Trophoblast cell (in vitro differentiated cells and primary cell): ENCODE results near the gene CDC42EP3.

ENCODE experiments used
- DNase-seq, 2 donors: peaks; one replicate each; pipeline ENCODE4 v3.0.0-alpha.2; 2016
- H2AFZ ChIP-seq: 2 replicates; pipeline ENCODE4 v1.6.1; 2013; ENCODE audit warnings: low read length, moderate library complexity, mild to moderate bottlenecking; ENCODE audit not compliant: insufficient read depth, poor library complexity
- H2AK5ac ChIP-seq: 2 replicates; pipeline ENCODE4 v1.6.1; 2013; ENCODE audit warnings: mild to moderate bottlenecking, low read length
- H2BK120ac ChIP-seq: 2 replicates; pipeline ENCODE4 v1.6.1; 2013; ENCODE audit warnings: low read length, mild to moderate bottlenecking, moderate library complexity; ENCODE audit not compliant: insufficient read depth, poor library complexity
- H2BK12ac ChIP-seq: 2 replicates; pipeline ENCODE4 v1.6.1; 2013; ENCODE audit warnings: mild to moderate bottlenecking, low read length, moderate library complexity
- H2BK5ac ChIP-seq: 2 replicates; pipeline ENCODE4 v1.6.1; 2013; ENCODE audit warnings: low read length, low read depth, moderate library complexity, mild to moderate bottlenecking; ENCODE audit not compliant: poor library complexity
- H3K14ac ChIP-seq: 2 replicates; pipeline ENCODE4 v1.6.1; 2013; ENCODE audit warnings: mild to moderate bottlenecking, low read length
- H3K18ac ChIP-seq: 2 replicates; pipeline ENCODE4 v1.6.1; 2013; ENCODE audit warnings: mild to moderate bottlenecking, low read length
- H3K23ac ChIP-seq: 2 replicates; pipeline ENCODE4 v1.6.1; 2013; ENCODE audit warnings: low read length
- H3K27ac ChIP-seq: 2 replicates; pipeline ENCODE4 v1.5.1; 2013; ENCODE audit warnings: low read depth, mild to moderate bottlenecking, inconsistent platforms, low read length, moderate library complexity
- H3K27me3 ChIP-seq: 2 replicates; pipeline ENCODE4 v1.6.1; 2013; ENCODE audit warnings: inconsistent platforms, mild to moderate bottlenecking, low read length, moderate library complexity; ENCODE audit not compliant: insufficient read depth
- H3K36me3 ChIP-seq, 2 experiments: 1 replicate in 1 of 2; 2 replicates in 1 of 2; pipeline ENCODE4 v1.6.1; 2013; ENCODE audit warnings: low read length in 2 of 2, mild to moderate bottlenecking in 2 of 2, moderate library complexity in 1 of 2; ENCODE audit not compliant: insufficient read depth in 2 of 2, control insufficient read depth in 1 of 2
- H3K4ac ChIP-seq: 2 replicates; pipeline ENCODE4 v1.6.1; 2013; ENCODE audit warnings: low read depth, mild to moderate bottlenecking, low read length, moderate library complexity
- H3K4me1 ChIP-seq, 2 experiments: 1 replicate in 1 of 2; 2 replicates in 1 of 2; pipeline ENCODE4 v1.6.1; 2013; ENCODE audit warnings: low read length in 2 of 2, mild to moderate bottlenecking in 2 of 2, moderate library complexity in 1 of 2; ENCODE audit not compliant: insufficient read depth in 2 of 2, control insufficient read depth in 1 of 2
- H3K4me2 ChIP-seq: 2 replicates; pipeline ENCODE4 v1.6.1; 2013; ENCODE audit warnings: inconsistent platforms, mild to moderate bottlenecking, low read length, moderate library complexity
- H3K4me3 ChIP-seq: 2 replicates; pipeline ENCODE4 v1.5.1; 2013; ENCODE audit warnings: mild to moderate bottlenecking, low read depth, low read length, inconsistent platforms
- H3K79me1 ChIP-seq: one replicate; pipeline ENCODE4 v1.6.1; 2013; ENCODE audit warnings: low read length
- H3K79me2 ChIP-seq: 2 replicates; pipeline ENCODE4 v1.6.1; 2013; ENCODE audit warnings: low read length, mild to moderate bottlenecking; ENCODE audit not compliant: control insufficient read depth, insufficient read depth, poor library complexity
- H3K9ac ChIP-seq: 2 replicates; pipeline ENCODE4 v1.6.1; 2013; ENCODE audit warnings: mild to moderate bottlenecking, low read length
- H3K9me3 ChIP-seq: 2 replicates; pipeline ENCODE4 v1.6.1; 2013; ENCODE audit warnings: low read depth, mild to moderate bottlenecking, control low read depth, inconsistent platforms, low read length; ENCODE audit not compliant: insufficient read depth
- H4K12ac ChIP-seq: 2 replicates; pipeline ENCODE4 v1.6.1; 2013; ENCODE audit warnings: low read depth, mild to moderate bottlenecking, low read length, moderate library complexity
- H4K8ac ChIP-seq: 2 replicates; pipeline ENCODE4 v1.6.1; 2013; ENCODE audit warnings: low read depth, mild to moderate bottlenecking, low read length, moderate library complexity
- H4K91ac ChIP-seq: one replicate; pipeline ENCODE4 v1.6.1; 2013; ENCODE audit warnings: low read depth, mild to moderate bottlenecking, low read length, moderate library complexity
- WGBS: extraction: QIAGEN DNeasy Blood & Tissue Kit; methylation state at CpG from one replicate; pipeline ENCODE4 v1.1.7; 2013; ENCODE audit warnings: missing lambda C conversion rate; ENCODE audit not compliant: insufficient read length, insufficient coverage; ENCODE audit errors: extremely low coverage; 5-methylcytosine and 5-hydroxymethylcytosine counted together

Gene CDC42EP3

GRCh38 chr2:37644191-37644590 is 27.3 kb downstream of the CDC42EP3 start:
- no peak overlapping the region for H3K14ac ChIP-seq
- no peak overlapping the region for H4K91ac ChIP-seq
- no peak overlapping the region for H4K8ac ChIP-seq
- H2BK5ac ChIP-seq, result no peak overlapping the region
- no peaks in the 10 kb centered on the region for H3K4me1 ChIP-seq
- WGBS, result no CpG with 5 or more reads among the region's 5 CpGs
- no peak overlapping the region for H3K9ac ChIP-seq
- no peaks in the 10 kb centered on the region for H3K27me3 ChIP-seq
- no peak overlapping the region for H3K27ac ChIP-seq
- H3K79me2 ChIP-seq, result no peaks in the 10 kb centered on the region
- H3K9me3 ChIP-seq, result peaks cover 2% of the 10 kb centered on the region
- no peak for DNase-seq
- H4K12ac ChIP-seq, result no peak overlapping the region
- H2AFZ ChIP-seq, result no peak overlapping the region
- no peak overlapping the region for H2BK12ac ChIP-seq
- no peak overlapping the region for H3K4ac ChIP-seq
- peaks cover 18 to 22% of the 10 kb centered on the region in 2 experiments for H3K36me3 ChIP-seq
- H3K4me3 ChIP-seq, result no peak overlapping the region
- H3K4me2 ChIP-seq, result no peak overlapping the region
- no peak overlapping the region for H2AK5ac ChIP-seq
- H3K18ac ChIP-seq, result no peak overlapping the region
- no peak overlapping the region for H2BK120ac ChIP-seq
- H3K79me1 ChIP-seq, result no peaks in the 10 kb centered on the region
- H3K23ac ChIP-seq, result no peak overlapping the region

- H4K8ac ChIP-seq, result no peak overlapping the region
- no peak overlapping the region for H3K9ac ChIP-seq
- H3K9me3 ChIP-seq, result peaks cover 2% of the 10 kb centered on the region
- no peak overlapping the region for H3K4ac ChIP-seq
- H2AFZ ChIP-seq, result no peak overlapping the region
- H3K79me2 ChIP-seq, result no peaks in the 10 kb centered on the region
- H2AK5ac ChIP-seq, result no peak overlapping the region
- H3K18ac ChIP-seq, result no peak overlapping the region
- no peak overlapping the region for H2BK5ac ChIP-seq
- no peaks in the 10 kb centered on the region for H3K4me1 ChIP-seq
- no CpG with 5 or more reads among the region's 5 CpGs for WGBS
- peak; percentile 75 to 86 for DNase-seq
- H3K23ac ChIP-seq, result no peak overlapping the region
- no peaks in the 10 kb centered on the region for H3K79me1 ChIP-seq
- H3K27ac ChIP-seq, result no peak overlapping the region
- no peak overlapping the region for H3K14ac ChIP-seq
- no peaks in the 10 kb centered on the region for H3K27me3 ChIP-seq
- H3K36me3 ChIP-seq, result peaks cover 17 to 22% of the 10 kb centered on the region in 2 experiments
- no peak overlapping the region for H3K4me3 ChIP-seq
- no peak overlapping the region for H3K4me2 ChIP-seq
- no peak overlapping the region for H4K91ac ChIP-seq
- no peak overlapping the region for H2BK120ac ChIP-seq
- no peak overlapping the region for H2BK12ac ChIP-seq
- H4K12ac ChIP-seq, result no peak overlapping the region
These were observed 27.7 kb downstream of the CDC42EP3 start for GRCh38 chr2:37643730-37644078.

- Histone ChIP-seq H3K18ac (no peak overlapping the region), H4K12ac (no peak overlapping the region), H2AK5ac (no peak overlapping the region), H3K4me1 (no peaks in the 10 kb centered on the region), H3K27me3 (no peaks in the 10 kb centered on the region), H3K9me3 (peaks cover 2% of the 10 kb centered on the region), H3K4me2 (no peak overlapping the region), H2BK5ac (no peak overlapping the region), H2BK120ac (no peak overlapping the region), H2BK12ac (no peak overlapping the region), H4K91ac (no peak overlapping the region), H3K23ac (no peak overlapping the region), H3K79me2 (no peaks in the 10 kb centered on the region), H3K14ac (no peak overlapping the region), H3K4me3 (no peak overlapping the region), H3K79me1 (no peaks in the 10 kb centered on the region), H2AFZ (no peak overlapping the region), H4K8ac (no peak overlapping the region), H3K27ac (no peak overlapping the region), H3K9ac (no peak overlapping the region), H3K36me3 (peaks cover 12 to 22% of the 10 kb centered on the region in 2 experiments), H3K4ac (no peak overlapping the region)
- no CpG with 5 or more reads among the region's 6 CpGs for WGBS
- DNase-seq, result no peak
These were observed 28.3 kb downstream of the CDC42EP3 start for GRCh38 chr2:37642907-37643729.

GRCh38 chr2:37641582-37642171 is 29.8 kb downstream of the CDC42EP3 start:
- H3K4ac ChIP-seq, result no peak overlapping the region
- H3K27ac ChIP-seq, result no peak overlapping the region
- no peak overlapping the region for H4K8ac ChIP-seq
- no CpG with 5 or more reads among the region's 7 CpGs for WGBS
- H3K9ac ChIP-seq, result no peak overlapping the region
- no peak overlapping the region for H4K91ac ChIP-seq
- no peaks in the 10 kb centered on the region for H3K27me3 ChIP-seq
- no peak overlapping the region for H2AK5ac ChIP-seq
- no peak overlapping the region for H4K12ac ChIP-seq
- no peak overlapping the region for H3K4me3 ChIP-seq
- H3K23ac ChIP-seq, result no peak overlapping the region
- no peaks in the 10 kb centered on the region for H3K79me2 ChIP-seq
- H2BK12ac ChIP-seq, result no peak overlapping the region
- H2AFZ ChIP-seq, result no peak overlapping the region
- H3K4me2 ChIP-seq, result no peak overlapping the region
- no peak overlapping the region for H3K18ac ChIP-seq
- no peaks in the 10 kb centered on the region for H3K9me3 ChIP-seq
- peaks cover 9 to 16% of the 10 kb centered on the region in 2 experiments for H3K36me3 ChIP-seq
- H2BK120ac ChIP-seq, result no peak overlapping the region
- H3K79me1 ChIP-seq, result no peaks in the 10 kb centered on the region
- no peak overlapping the region for H2BK5ac ChIP-seq
- H3K14ac ChIP-seq, result no peak overlapping the region
- no peak for DNase-seq
- H3K4me1 ChIP-seq, result no peaks in the 10 kb centered on the region
